RWPE2 (cell line): ENCODE data around the gene PANK3.
"Not testable (repeated sequence)": the region's sequence is repeated elsewhere in the genome, so short reads cannot be mapped to it uniquely, and the experiment has no call there.

Experiments used
- ATAC-seq: fragments of 200-7000 bp; cut with Tn5 transposase; 3 replicates; pipeline ENCODE4 v1.9.1; 2021; ENCODE audit warnings: low read depth
- DNase-seq: peaks from one replicate; pipeline ENCODE4 v3.0.0-alpha.2; 2020; ENCODE audit warnings: low spot score
- H3K27ac ChIP-seq: fragments of 450-650 bp; 2 replicates; pipeline ENCODE4 v1.5.1; 2017; ENCODE audit warnings: mild to moderate bottlenecking; ENCODE audit not compliant: poor library complexity, severe bottlenecking
- H3K27me3 ChIP-seq: fragments of 250-450 bp; sonication (Bioruptor Pico); 2 replicates; pipeline ENCODE4 v1.5.1; 2021; ENCODE audit warnings: mild to moderate bottlenecking, moderate library complexity; ENCODE audit not compliant: insufficient read depth, poor library complexity, severe bottlenecking
- H3K36me3 ChIP-seq: fragments of 250-450 bp; sonication (Bioruptor Pico); 2 replicates; pipeline ENCODE4 v1.5.1; 2020; ENCODE audit warnings: low read depth, mild to moderate bottlenecking, moderate library complexity
- H3K4me1 ChIP-seq: fragments of 250-450 bp; sonication (Bioruptor Pico); 2 replicates; pipeline ENCODE4 v1.5.1; 2021; ENCODE audit warnings: mild to moderate bottlenecking, moderate library complexity; ENCODE audit not compliant: insufficient read depth, poor library complexity, severe bottlenecking
- H3K4me3 ChIP-seq: fragments of 250-450 bp; sonication (Bioruptor Pico); 2 replicates; pipeline ENCODE4 v1.5.1; 2021; ENCODE audit warnings: mild to moderate bottlenecking, moderate library complexity; ENCODE audit not compliant: severe bottlenecking
- H3K9me3 ChIP-seq: fragments of 250-450 bp; sonication (Bioruptor Pico); 2 replicates; pipeline ENCODE4 v1.5.1; 2021; ENCODE audit warnings: mild to moderate bottlenecking, moderate library complexity; ENCODE audit not compliant: severe bottlenecking
- TF ChIP-seq, protein P1 (sequence below): fragments of 450-650 bp; IDR thresholded peaks from one replicate; pipeline ENCODE4 v1.5.1; 2017; ENCODE audit warnings: mild to moderate bottlenecking, moderate library complexity; ENCODE audit not compliant: poor library complexity, severe bottlenecking

Gene PANK3

GRCh38 chr5:168590666-168591065, 11.5 kb upstream of the PANK3 start:
- Histone ChIP-seq H3K4me1 (no peaks in the 10 kb centered on the region), H3K4me3 (no peak overlapping the region), H3K36me3 (no peaks in the 10 kb centered on the region), H3K27me3 (no peaks in the 10 kb centered on the region), H3K27ac (no peak overlapping the region), H3K9me3 (no peaks in the 10 kb centered on the region)
- ATAC-seq: no peak
- no peak for DNase-seq
- TF ChIP-seq, protein P1, sequence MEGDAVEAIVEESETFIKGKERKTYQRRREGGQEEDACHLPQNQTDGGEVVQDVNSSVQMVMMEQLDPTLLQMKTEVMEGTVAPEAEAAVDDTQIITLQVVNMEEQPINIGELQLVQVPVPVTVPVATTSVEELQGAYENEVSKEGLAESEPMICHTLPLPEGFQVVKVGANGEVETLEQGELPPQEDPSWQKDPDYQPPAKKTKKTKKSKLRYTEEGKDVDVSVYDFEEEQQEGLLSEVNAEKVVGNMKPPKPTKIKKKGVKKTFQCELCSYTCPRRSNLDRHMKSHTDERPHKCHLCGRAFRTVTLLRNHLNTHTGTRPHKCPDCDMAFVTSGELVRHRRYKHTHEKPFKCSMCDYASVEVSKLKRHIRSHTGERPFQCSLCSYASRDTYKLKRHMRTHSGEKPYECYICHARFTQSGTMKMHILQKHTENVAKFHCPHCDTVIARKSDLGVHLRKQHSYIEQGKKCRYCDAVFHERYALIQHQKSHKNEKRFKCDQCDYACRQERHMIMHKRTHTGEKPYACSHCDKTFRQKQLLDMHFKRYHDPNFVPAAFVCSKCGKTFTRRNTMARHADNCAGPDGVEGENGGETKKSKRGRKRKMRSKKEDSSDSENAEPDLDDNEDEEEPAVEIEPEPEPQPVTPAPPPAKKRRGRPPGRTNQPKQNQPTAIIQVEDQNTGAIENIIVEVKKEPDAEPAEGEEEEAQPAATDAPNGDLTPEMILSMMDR: no peak

DNA sequence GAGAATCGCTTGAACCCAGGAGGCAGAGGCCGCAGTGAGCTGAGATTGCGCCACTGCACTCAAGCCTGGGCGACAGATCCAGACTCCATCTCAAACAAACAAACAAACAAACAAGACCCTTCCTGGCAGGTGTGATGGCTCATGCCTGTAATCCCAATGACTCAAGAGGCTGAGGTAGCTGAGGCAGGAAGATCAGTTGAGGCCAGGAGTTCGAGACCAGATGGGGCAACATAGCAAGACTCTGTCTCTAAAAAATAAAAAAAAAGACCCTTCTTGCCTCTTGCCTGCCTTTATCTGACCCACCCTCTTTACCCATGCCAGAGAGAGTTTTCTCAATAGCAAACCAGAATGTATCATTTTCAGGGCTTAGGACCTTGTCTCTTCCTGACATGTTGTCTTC, 8.8 kb upstream of the PANK3 start:
- Histone ChIP-seq H3K4me1 (no peaks in the 10 kb centered on the region), H3K4me3 (no peak overlapping the region), H3K9me3 (no peaks in the 10 kb centered on the region), H3K36me3 (no peaks in the 10 kb centered on the region), H3K27me3 (no peaks in the 10 kb centered on the region), H3K27ac (no peak overlapping the region)
- ATAC-seq (no peak), DNase-seq (no peak)
- TF ChIP-seq, protein P1: no peak

DNA sequence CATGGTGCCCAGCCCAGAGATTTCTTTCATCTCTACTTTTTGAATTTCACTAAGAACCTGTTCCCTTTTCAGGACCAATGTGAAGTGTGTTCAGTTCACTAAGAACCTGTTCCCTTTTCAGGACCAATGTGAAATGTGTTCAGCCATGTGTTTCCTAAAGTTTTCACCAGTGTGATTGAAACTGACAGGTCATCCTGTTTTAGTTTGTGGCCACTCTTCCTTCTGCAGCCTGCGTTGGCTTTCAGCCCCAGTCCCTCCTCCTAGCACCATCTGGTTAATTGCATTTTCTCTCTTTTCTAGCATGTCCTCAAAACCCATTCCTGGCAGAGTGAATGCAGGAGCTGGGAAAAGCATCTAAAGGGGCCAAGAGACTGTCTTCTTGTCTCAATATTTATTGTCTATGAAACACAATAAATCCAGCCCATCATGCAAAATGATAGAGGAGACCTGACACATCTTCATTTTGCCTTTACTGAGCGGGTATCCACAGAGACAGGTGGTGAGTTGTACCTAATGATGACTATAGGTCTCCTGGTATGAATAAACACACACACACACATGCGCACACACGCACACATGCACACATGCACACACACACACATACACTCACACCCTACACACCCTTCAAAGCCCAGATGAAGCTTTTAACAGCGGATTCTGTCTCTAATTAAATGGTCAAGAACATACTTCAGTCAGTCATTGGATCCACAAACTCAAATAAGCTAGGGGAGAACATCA, 6.1 kb upstream of the PANK3 start:
- ATAC-seq (no peak), DNase-seq (no peak)
- Histone ChIP-seq H3K27me3 (no peaks in the 10 kb centered on the region), H3K9me3 (no peaks in the 10 kb centered on the region), H3K36me3 (no peaks in the 10 kb centered on the region), H3K4me3 (no peak overlapping the region), H3K27ac (no peak overlapping the region), H3K4me1 (peaks cover under 1% of the 10 kb centered on the region)
- TF ChIP-seq, protein P1: no peak

DNA sequence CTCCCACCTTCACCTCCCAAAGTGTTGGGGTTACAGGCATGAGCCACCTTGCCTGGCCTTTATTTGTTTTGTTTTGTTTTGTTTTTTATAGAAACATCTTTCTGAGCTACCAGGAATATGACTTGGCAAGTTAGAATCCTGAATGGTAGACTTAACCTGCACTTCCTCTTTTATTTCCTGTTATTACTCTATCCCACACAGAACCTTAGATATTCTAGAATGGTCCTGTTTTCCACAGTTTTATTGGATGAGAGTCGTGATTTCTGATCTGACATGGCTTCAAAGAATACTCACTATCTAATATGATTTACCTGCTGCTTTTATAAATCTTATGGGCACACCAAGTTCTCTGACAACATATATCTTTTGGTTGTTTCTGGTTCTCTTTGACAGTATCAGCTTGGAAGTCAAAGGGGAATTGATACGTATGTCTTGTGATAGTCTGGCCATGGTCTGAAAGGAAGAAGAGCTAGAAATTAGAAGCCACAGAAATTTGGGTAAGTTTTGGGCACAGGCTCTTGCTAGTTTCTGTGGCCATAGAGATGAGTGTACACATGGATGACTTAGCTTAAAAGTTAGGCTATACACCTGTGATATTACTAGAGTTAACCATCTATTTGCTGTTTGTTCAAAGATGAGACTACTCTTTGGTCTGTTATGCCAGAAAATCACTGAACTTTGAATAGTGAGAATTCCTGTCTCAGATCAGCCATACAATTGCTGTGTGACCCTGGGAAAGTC, 4.7 kb upstream of the PANK3 start:
- TF ChIP-seq, protein P1: no peak
- H3K9me3 ChIP-seq: no peaks in the 10 kb centered on the region
- H3K27me3 ChIP-seq: no peaks in the 10 kb centered on the region
- no peaks in the 10 kb centered on the region for H3K36me3 ChIP-seq
- DNase-seq (no peak), ATAC-seq (no peak)
- no peak overlapping the region for H3K27ac ChIP-seq
- no peak overlapping the region for H3K4me3 ChIP-seq
- peaks cover 3% of the 10 kb centered on the region for H3K4me1 ChIP-seq

- not testable (repeated sequence) for ATAC-seq, H3K9me3 ChIP-seq, H3K4me3 ChIP-seq, DNase-seq, H3K27me3 ChIP-seq
- Histone ChIP-seq H3K27ac (peak overlapping the region; percentile 88), H3K36me3 (peaks cover 24% of the 10 kb centered on the region), H3K4me1 (peaks cover 24% of the 10 kb centered on the region)
Observed at GRCh38 chr5:168580814-168581469, 1.8 kb upstream of the PANK3 start.
